OCI-LY1 (cell line): ENCODE measurements around the gene RILP.

ENCODE experiments used
- H2AFZ ChIP-seq: fragments of 200-600 bp; sonication (generic), shearing (Covaris generic); 2 replicates; pipeline ENCODE4 v1.6.0; 2014; ENCODE audit warnings: antibody characterized with exemption, mild to moderate bottlenecking, low read length
- H3F3A ChIP-seq: fragments of 200-600 bp; sonication (generic), shearing (Covaris generic); 2 replicates; pipeline ENCODE4 v1.6.0; 2014; ENCODE audit warnings: mild to moderate bottlenecking, antibody characterized with exemption, low read length, moderate library complexity; ENCODE audit not compliant: insufficient read depth
- H3K27ac ChIP-seq: fragments of 200-600 bp; sonication (generic); 2 replicates; pipeline ENCODE4 v1.5.1; 2014; ENCODE audit warnings: low read length, mixed run types, mild to moderate bottlenecking, low read depth; ENCODE audit not compliant: poor library complexity, severe bottlenecking
- H3K27me3 ChIP-seq: fragments of 200-600 bp; sonication (generic); 2 replicates; pipeline ENCODE4 v1.6.0; 2014; ENCODE audit warnings: antibody characterized with exemption, mild to moderate bottlenecking, low read length, moderate library complexity; ENCODE audit not compliant: insufficient read depth
- H3K36me3 ChIP-seq: fragments of 200-600 bp; sonication (generic); 2 replicates; pipeline ENCODE4 v1.6.1; 2014; ENCODE audit warnings: mild to moderate bottlenecking, antibody characterized with exemption, low read length, moderate library complexity, mixed read lengths; ENCODE audit not compliant: insufficient read depth
- H3K4me1 ChIP-seq: fragments of 200-600 bp; sonication (generic); 2 replicates; pipeline ENCODE4 v1.5.1; 2014; ENCODE audit warnings: mild to moderate bottlenecking, low read length, moderate library complexity; ENCODE audit not compliant: insufficient read depth, severe bottlenecking
- H3K4me2 ChIP-seq: fragments of 200-600 bp; sonication (generic), shearing (Covaris generic); 2 replicates; pipeline ENCODE4 v1.6.1; 2014; ENCODE audit warnings: low read length
- H3K4me3 ChIP-seq: fragments of 200-600 bp; sonication (generic); 2 replicates; pipeline ENCODE4 v1.5.1; 2014; ENCODE audit warnings: low read length, low read depth, mild to moderate bottlenecking, mixed read lengths; ENCODE audit not compliant: poor library complexity, severe bottlenecking
- H3K79me2 ChIP-seq: fragments of 200-600 bp; shearing (Covaris generic); 2 replicates; pipeline ENCODE4 v1.6.1; 2016; ENCODE audit warnings: mixed run types, low read length, mixed read lengths; ENCODE audit not compliant: insufficient read depth
- H3K9ac ChIP-seq: fragments of 200-600 bp; sonication (generic), shearing (Covaris generic); 2 replicates; pipeline ENCODE4 v1.6.1; 2014; ENCODE audit warnings: mild to moderate bottlenecking, low read length, mixed read lengths
- H3K9me2 ChIP-seq: fragments of 200-600 bp; sonication (generic), shearing (Covaris generic); 2 replicates; pipeline ENCODE4 v1.6.1; 2014; ENCODE audit warnings: low read depth, mild to moderate bottlenecking, low read length, mixed read lengths
- H3K9me3 ChIP-seq: fragments of 200-600 bp; shearing (Covaris generic); 2 replicates; pipeline ENCODE4 v1.6.1; 2014; ENCODE audit warnings: low read length, mixed read lengths
- H4K20me1 ChIP-seq: fragments of 200-600 bp; sonication (generic), shearing (Covaris generic); 2 replicates; pipeline ENCODE4 v1.6.0; 2016; ENCODE audit warnings: mild to moderate bottlenecking, low read length; ENCODE audit not compliant: insufficient read depth
- EZH2 ChIP-seq: fragments of 200-600 bp; sonication (generic), shearing (Covaris generic); IDR thresholded peaks from 2 replicates; pipeline ENCODE4 v1.8.0; 2017; ENCODE audit warnings: borderline replicate concordance, mixed run types, mild to moderate bottlenecking, antibody characterized with exemption, low read length, moderate library complexity, mixed read lengths
- TF ChIP-seq, protein P1 (sequence below): fragments of 200-600 bp; sonication (generic), shearing (Covaris generic); IDR thresholded peaks from 2 replicates; pipeline ENCODE4 v1.5.1; 2017; ENCODE audit warnings: mild to moderate bottlenecking, antibody characterized with exemption, low read length, moderate library complexity, mixed read lengths

RILP gene, protein sequence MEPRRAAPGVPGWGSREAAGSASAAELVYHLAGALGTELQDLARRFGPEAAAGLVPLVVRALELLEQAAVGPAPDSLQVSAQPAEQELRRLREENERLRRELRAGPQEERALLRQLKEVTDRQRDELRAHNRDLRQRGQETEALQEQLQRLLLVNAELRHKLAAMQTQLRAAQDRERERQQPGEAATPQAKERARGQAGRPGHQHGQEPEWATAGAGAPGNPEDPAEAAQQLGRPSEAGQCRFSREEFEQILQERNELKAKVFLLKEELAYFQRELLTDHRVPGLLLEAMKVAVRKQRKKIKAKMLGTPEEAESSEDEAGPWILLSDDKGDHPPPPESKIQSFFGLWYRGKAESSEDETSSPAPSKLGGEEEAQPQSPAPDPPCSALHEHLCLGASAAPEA

DNA sequence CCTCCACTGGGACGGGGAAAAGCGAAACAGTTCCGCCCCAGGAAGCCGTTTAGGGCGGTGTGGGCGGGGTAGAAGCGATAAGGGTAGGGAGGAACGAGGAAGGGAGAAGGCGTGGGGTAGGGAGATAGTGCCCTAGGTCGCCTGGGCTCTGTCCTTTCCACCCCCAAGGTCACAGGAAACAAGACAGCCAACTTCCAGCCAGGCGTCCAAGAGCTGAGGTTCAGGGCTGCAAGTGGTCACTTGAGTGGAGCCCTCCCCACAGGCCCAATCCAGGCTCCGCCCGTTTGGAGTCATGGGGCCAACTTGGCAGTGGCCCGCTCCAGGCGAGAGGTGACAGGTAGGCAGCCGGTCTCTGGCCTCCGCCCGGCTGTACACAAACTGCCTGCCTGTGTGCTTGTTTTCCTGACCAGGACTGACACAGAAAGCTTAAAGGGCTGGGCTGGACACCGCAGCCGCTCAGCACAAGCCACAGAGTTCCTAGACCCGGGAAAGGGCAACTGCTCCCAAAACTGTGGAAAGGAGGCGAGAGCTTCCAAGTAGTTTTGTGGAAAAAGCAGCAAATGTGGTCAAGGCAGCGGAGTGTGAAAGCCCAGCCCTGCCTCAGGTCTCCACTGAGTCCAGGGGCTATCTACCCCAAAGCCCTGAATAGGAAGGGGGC is at the start of gene RILP:
Gene RILP, minus strand, starts transcription at position 23 of the 658 bp plus-strand sequence. CDS start 62 bp downstream, outside the sequence.
- H3K4me2 ChIP-seq: peak within 1 kb of the TSS; percentile 95
- H3K27me3 ChIP-seq: no peaks in the 10 kb centered on the region
- no peaks in the 10 kb centered on the region for H3F3A ChIP-seq
- peak within 1 kb of the TSS; percentile 64 for H3K4me3 ChIP-seq
- no peaks in the 10 kb centered on the region for H3K79me2 ChIP-seq
- no peaks in the 10 kb centered on the region for H4K20me1 ChIP-seq
- H3K4me1 ChIP-seq: peaks cover 17% of the 10 kb centered on the region
- H3K27ac ChIP-seq: peak within 1 kb of the TSS; percentile 33
- peaks cover 51% of the 10 kb centered on the region for H3K36me3 ChIP-seq
- peak within 1 kb of the TSS; percentile 69 for H3K9ac ChIP-seq
- H3K9me2 ChIP-seq: no peaks in the 10 kb centered on the region
- H3K9me3 ChIP-seq: no peaks in the 10 kb centered on the region
- no peak within 1 kb of the TSS for H2AFZ ChIP-seq
- TF ChIP-seq, protein P1, sequence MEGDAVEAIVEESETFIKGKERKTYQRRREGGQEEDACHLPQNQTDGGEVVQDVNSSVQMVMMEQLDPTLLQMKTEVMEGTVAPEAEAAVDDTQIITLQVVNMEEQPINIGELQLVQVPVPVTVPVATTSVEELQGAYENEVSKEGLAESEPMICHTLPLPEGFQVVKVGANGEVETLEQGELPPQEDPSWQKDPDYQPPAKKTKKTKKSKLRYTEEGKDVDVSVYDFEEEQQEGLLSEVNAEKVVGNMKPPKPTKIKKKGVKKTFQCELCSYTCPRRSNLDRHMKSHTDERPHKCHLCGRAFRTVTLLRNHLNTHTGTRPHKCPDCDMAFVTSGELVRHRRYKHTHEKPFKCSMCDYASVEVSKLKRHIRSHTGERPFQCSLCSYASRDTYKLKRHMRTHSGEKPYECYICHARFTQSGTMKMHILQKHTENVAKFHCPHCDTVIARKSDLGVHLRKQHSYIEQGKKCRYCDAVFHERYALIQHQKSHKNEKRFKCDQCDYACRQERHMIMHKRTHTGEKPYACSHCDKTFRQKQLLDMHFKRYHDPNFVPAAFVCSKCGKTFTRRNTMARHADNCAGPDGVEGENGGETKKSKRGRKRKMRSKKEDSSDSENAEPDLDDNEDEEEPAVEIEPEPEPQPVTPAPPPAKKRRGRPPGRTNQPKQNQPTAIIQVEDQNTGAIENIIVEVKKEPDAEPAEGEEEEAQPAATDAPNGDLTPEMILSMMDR: no peak
- no peak for TF ChIP-seq EZH2

DNA sequence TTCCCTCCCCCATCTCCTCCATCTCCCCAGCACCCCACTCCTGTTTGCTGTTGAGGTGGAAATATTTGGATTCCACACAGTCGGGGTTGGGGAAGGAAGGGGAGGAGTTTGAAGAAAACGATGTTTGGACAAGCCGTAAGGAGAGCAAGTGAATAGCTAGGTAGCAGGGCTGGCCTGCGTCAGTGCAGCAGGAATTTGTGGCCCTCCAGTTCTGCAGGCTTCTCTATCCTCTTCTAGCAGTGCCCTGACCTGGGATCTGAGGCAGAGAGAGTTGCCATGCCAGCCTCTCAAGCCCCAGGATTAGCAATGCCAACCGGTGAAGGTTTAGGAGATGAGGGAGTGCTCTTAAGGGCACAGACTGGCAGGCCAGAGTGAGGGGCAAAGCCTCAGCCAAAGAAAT is 48.0 kb upstream of the RILP start:
- no peak overlapping the region for H3K4me2 ChIP-seq
- H3K4me3 ChIP-seq: no peak overlapping the region
- H3F3A ChIP-seq: no peaks in the 10 kb centered on the region
- peaks cover under 1% of the 10 kb centered on the region; the same call in 1 of the 2 replicates for H3K27me3 ChIP-seq
- H3K4me1 ChIP-seq: no peaks in the 10 kb centered on the region
- no peaks in the 10 kb centered on the region for H3K79me2 ChIP-seq
- H3K9me3 ChIP-seq: no peaks in the 10 kb centered on the region
- no peak overlapping the region for H3K27ac ChIP-seq
- no peak for TF ChIP-seq EZH2
- TF ChIP-seq, protein P1: no peak
- no peak overlapping the region for H3K9ac ChIP-seq
- H3K9me2 ChIP-seq: no peaks in the 10 kb centered on the region
- H2AFZ ChIP-seq: no peak overlapping the region
- H3K36me3 ChIP-seq: no peaks in the 10 kb centered on the region
- H4K20me1 ChIP-seq: no peaks in the 10 kb centered on the region

DNA sequence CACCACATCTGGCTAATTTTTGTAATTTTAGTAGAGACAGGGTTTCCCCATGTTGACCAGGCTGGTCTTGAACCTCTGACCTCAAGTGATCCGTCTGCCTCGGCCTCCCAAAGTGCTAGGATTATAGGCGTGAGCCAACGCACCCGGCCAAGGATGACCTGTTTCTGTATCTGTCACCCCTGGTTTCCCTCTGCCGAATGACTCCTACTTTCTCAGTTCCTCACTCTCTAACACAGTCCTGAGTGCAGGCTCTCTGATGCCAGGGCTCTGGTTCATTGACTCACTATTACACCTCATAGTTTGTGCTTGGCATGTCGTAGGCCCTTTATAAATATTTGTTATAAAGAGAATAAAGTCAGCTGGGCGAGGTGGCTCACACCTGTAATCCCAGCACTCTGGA is 45.7 kb upstream of the RILP start:
- no peaks in the 10 kb centered on the region for H3K27me3 ChIP-seq
- H2AFZ ChIP-seq: no peak overlapping the region
- H3K9ac ChIP-seq: no peak overlapping the region
- H3K27ac ChIP-seq: no peak overlapping the region
- H3K4me2 ChIP-seq: no peak overlapping the region
- H3K9me3 ChIP-seq: no peaks in the 10 kb centered on the region
- H3K9me2 ChIP-seq: no peaks in the 10 kb centered on the region
- H4K20me1 ChIP-seq: no peaks in the 10 kb centered on the region
- no peaks in the 10 kb centered on the region for H3K36me3 ChIP-seq
- no peak for TF ChIP-seq EZH2
- no peaks in the 10 kb centered on the region for H3F3A ChIP-seq
- no peaks in the 10 kb centered on the region for H3K4me1 ChIP-seq
- no peak overlapping the region for H3K4me3 ChIP-seq
- no peaks in the 10 kb centered on the region for H3K79me2 ChIP-seq
